ENCODE measurements around the gene PBX4.

- no peak for TF ChIP-seq POLR2AphosphoS5 (IDR thresholded peaks at IDR 0.05; ENCODE audit: low read depth, low read length)
- TF ChIP-seq POLR2A (IDR thresholded peaks at IDR 0.05; ENCODE audit: low read depth, low read length), result no peak
- no peak for TF ChIP-seq TAF1 (IDR thresholded peaks at IDR 0.05; ENCODE audit: low read depth, low read length)
- no peak for TF ChIP-seq PAX5 (IDR thresholded peaks at IDR 0.05; ENCODE audit: insufficient read depth, low read length, severe bottlenecking)
- TF ChIP-seq POU2F2 (IDR thresholded peaks at IDR 0.05; ENCODE audit: low read depth, low read length), result no peak
These were observed 52.2 kb downstream of the PBX4 start for GRCh38 chr19:19566306-19566705.
